Neural crest cell (in vitro differentiated cells): ENCODE data around the gene TUSC2. TPM values are rescaled to one million over a fixed set of nuclear protein-coding genes. Genes with fewer than 3 reads are reported as not detected.

Source experiments
- DNase-seq: peaks from one replicate; pipeline ENCODE4 v3.0.0; 2021; ENCODE audit warnings: low read depth, mixed read lengths, low spot score
- H3K27ac Mint-ChIP-seq: one replicate; pipeline ENCODE4 v1.8.0; 2021; ENCODE audit warnings: mild to moderate bottlenecking, mixed read lengths; ENCODE audit not compliant: unreplicated experiment
- H3K27me3 Mint-ChIP-seq: 2 replicates; pipeline ENCODE4 v1.8.0; 2021; ENCODE audit warnings: low read depth, mild to moderate bottlenecking, mixed read lengths
- H3K36me3 Mint-ChIP-seq: 2 replicates; pipeline ENCODE4 v1.8.0; 2021; ENCODE audit warnings: low read depth, mild to moderate bottlenecking, mixed read lengths
- H3K4me1 Mint-ChIP-seq: 2 replicates; pipeline ENCODE4 v1.8.0; 2021; ENCODE audit warnings: mixed read lengths
- H3K4me3 Mint-ChIP-seq: one replicate; pipeline ENCODE4 v1.8.0; 2021; ENCODE audit warnings: mild to moderate bottlenecking, mixed read lengths
- H3K9me3 Mint-ChIP-seq: 2 replicates; pipeline ENCODE4 v1.8.0; 2021; ENCODE audit warnings: mixed read lengths
- CTCF ChIP-seq: fragments of 200-600 bp; sonication (generic); conservative IDR thresholded peaks from 2 replicates; pipeline ENCODE4 v1.5.0; 2021; ENCODE audit warnings: antibody characterized with exemption, mild to moderate bottlenecking
- total RNA-seq: library from RNA; stranded (reverse); gene quantifications from 2 replicates; pipeline ENCODE4 v1.2.1, GENCODE V29; 2021

Gene TUSC2
- total RNA-seq, 1 donor from 2014 or later, result 35.5 TPM

GRCh38 chr3:50347187-50347813 is 19.3 kb upstream of the TUSC2 start:
- Mint-ChIP-seq H3K27me3 (peaks cover 19% of the 10 kb centered on the region), H3K9me3 (no peaks in the 10 kb centered on the region), H3K4me3 (peak overlapping the region; percentile 84), H3K36me3 (no peaks in the 10 kb centered on the region), H3K27ac (no peak overlapping the region), H3K4me1 (peaks cover 34% of the 10 kb centered on the region)
- peak; percentile 80 for TF ChIP-seq CTCF
- peak; percentile 71 for DNase-seq

DNA sequence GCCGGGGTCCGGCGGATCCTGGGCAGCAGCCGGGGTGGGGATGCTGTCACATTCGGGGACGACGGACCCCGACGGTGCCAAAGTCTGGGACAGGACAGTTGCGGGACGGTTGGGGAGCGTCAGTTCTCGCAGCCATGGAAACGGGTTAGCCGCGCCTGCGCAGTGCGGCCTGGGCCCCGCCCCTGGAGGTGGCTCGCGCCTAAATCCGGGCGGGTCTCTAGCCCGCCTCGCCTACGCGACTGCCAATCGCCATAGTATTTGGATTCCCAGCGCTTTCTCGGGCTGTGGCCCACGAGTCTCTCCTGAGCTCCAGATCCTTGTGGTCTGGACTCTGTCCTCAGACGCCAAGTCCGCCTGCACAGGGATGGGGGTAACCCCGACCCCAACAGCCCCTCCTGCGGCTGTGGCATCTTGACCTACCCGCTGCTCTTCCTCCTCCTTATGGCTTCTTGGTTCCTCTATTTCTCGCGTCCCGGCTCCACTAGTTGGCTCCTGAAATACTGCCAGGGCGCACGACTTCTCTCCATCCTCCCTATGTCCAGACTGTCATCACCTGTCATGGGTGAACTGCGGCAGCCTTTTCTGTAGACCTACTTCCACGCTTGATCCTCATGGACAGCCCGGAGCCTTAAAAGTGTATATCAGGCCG is 17.7 kb upstream of the TUSC2 start, which contains the start of gene ZMYND10:
Gene ZMYND10 (minus strand): TSS at position 147 of the 649 bp plus-strand sequence. CDS start 153 bp downstream, outside the sequence.
- TF ChIP-seq CTCF, result no peak
- DNase-seq, result peak; percentile 63
- peaks cover 35% of the 10 kb centered on the region for H3K27me3 Mint-ChIP-seq
- H3K9me3 Mint-ChIP-seq, result no peaks in the 10 kb centered on the region
- H3K27ac Mint-ChIP-seq, result no peak within 1 kb of the TSS
- H3K4me3 Mint-ChIP-seq, result peak within 1 kb of the TSS; percentile 86
- H3K36me3 Mint-ChIP-seq, result no peaks in the 10 kb centered on the region
- H3K4me1 Mint-ChIP-seq, result peaks cover 25% of the 10 kb centered on the region

- no peaks in the 10 kb centered on the region for H3K9me3 Mint-ChIP-seq
- peak overlapping the region; percentile 86 for H3K4me3 Mint-ChIP-seq
- peaks cover 37% of the 10 kb centered on the region for H3K27me3 Mint-ChIP-seq
- H3K4me1 Mint-ChIP-seq, result peaks cover 18% of the 10 kb centered on the region
- no peak for DNase-seq
- TF ChIP-seq CTCF, result no peak
- H3K27ac Mint-ChIP-seq, result no peak overlapping the region
- H3K36me3 Mint-ChIP-seq, result no peaks in the 10 kb centered on the region
Observed at GRCh38 chr3:50345008-50345407, 17.0 kb upstream of the TUSC2 start.

GRCh38 chr3:50342813-50343633 is 15.0 kb upstream of the TUSC2 start:
- H3K9me3 Mint-ChIP-seq, result no peaks in the 10 kb centered on the region
- peaks cover 49% of the 10 kb centered on the region for H3K27me3 Mint-ChIP-seq
- peaks cover 28% of the 10 kb centered on the region for H3K4me1 Mint-ChIP-seq
- H3K36me3 Mint-ChIP-seq, result no peaks in the 10 kb centered on the region
- peak overlapping the region; percentile 43 for H3K4me3 Mint-ChIP-seq
- no peak overlapping the region for H3K27ac Mint-ChIP-seq
- TF ChIP-seq CTCF, result no peak
- DNase-seq, result no peak

DNA sequence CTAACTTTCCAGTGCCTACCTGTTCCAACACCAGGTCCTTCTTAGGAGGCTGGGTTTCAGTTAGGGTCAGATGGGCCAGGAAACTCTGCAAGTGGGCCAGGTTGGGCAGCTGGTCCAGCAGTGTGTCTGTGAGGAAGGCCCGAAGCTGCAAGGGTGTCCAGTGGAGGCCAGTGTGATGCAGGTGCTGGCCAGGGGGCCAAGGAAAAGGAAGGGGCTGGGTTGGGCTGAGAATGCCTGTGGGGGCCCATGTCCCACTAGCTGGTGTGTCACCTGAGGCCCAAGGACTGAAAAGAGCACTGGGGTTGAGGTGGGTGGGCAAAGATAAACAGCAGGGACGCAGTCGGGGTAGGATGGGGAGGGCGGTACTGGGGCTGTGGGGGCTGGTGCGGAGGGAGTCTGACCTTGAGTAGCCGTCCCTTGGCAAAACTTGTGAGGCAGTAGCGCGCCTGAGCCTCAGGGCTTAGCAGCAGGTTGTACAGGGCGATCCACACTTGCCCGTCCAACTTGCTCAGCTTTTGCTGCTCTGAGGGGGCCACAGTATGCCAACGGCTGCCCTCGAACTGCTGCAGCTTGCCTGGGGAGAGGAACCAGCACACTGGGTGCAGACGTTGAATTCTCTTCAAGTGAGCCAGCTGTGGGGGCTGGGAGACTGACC is 14.1 kb upstream of the TUSC2 start:
- DNase-seq, result no peak
- Mint-ChIP-seq H3K9me3 (no peaks in the 10 kb centered on the region), H3K27me3 (peaks cover 54% of the 10 kb centered on the region), H3K4me1 (peaks cover 27% of the 10 kb centered on the region), H3K4me3 (no peak overlapping the region), H3K27ac (no peak overlapping the region), H3K36me3 (no peaks in the 10 kb centered on the region)
- TF ChIP-seq CTCF, result no peak
